SK-N-SH (cell line): ENCODE data around the gene AJM1. TPM values are rescaled to one million over a fixed set of nuclear protein-coding genes. Genes with fewer than 3 reads are reported as not detected.

Experiments
- CTCF ChIA-PET: fragments of 300-600, 350-600 bp; formaldehyde crosslinking; extraction: SDS; loops from one replicate; lab custom pipeline; 2021; lab: Yijun Ruan, JAX
- POLR2A ChIA-PET: fragments of 350-600 bp; sonication (Branson Sonifier 250); formaldehyde crosslinking; extraction: SDS; loops from one replicate; lab custom pipeline; 2020; ENCODE audit warnings: antibody characterized with exemption, inconsistent platforms; lab: Yijun Ruan, JAX
- DNase-seq: peaks from one replicate; pipeline ENCODE4 v3.0.0; 2012
- H2AFZ ChIP-seq: fragments of 200-600 bp; sonication (generic); 2 replicates; pipeline ENCODE4 v1.8.1; 2016; ENCODE audit warnings: antibody characterized with exemption, mild to moderate bottlenecking, low read depth
- H3F3A ChIP-seq: fragments of 200-600 bp; sonication (generic); replicated peaks from 2 replicates; pipeline ENCODE3; 2016; ENCODE audit warnings: antibody characterized with exemption, mild to moderate bottlenecking; ENCODE audit not compliant: insufficient read depth
- H3K27ac ChIP-seq, 2 experiments: fragments of 200-500 bp in 1 of 2; fragments of 200-600 bp in 1 of 2; sonication (Bioruptor generic) in 1 of 2; sonication (generic), shearing (Covaris generic) in 1 of 2; 2 replicates each; pipeline versions ENCODE4 v1.5.1 to v1.6.1; 2014 to 2016; ENCODE audit warnings: low read depth in 2 of 2, inconsistent platforms in 1 of 2, low read length in 1 of 2, mild to moderate bottlenecking in 1 of 2, mixed read lengths in 1 of 2
- H3K27me3 ChIP-seq: fragments of 200-600 bp; sonication (generic), shearing (Covaris generic); 2 replicates; pipeline ENCODE4 v1.6.1; 2016; ENCODE audit warnings: mixed run types; ENCODE audit not compliant: insufficient read depth
- H3K36me3 ChIP-seq, 2 experiments: fragments of 200-500 bp in 1 of 2; fragments of 200-600 bp in 1 of 2; sonication (Bioruptor generic) in 1 of 2; sonication (generic) in 1 of 2; replicated peaks in 1 of 2; 2 replicates each; pipeline versions ENCODE3 to v1.5.1; 2014 to 2016; ENCODE audit warnings: low read length in 1 of 2, mild to moderate bottlenecking in 1 of 2; ENCODE audit not compliant: insufficient read depth in 2 of 2, control insufficient read depth in 1 of 2
- H3K4me1 ChIP-seq, 2 experiments: fragments of 200-500 bp in 1 of 2; fragments of 200-600 bp in 1 of 2; sonication (Bioruptor generic) in 1 of 2; sonication (generic), shearing (Covaris generic) in 1 of 2; 2 replicates each; pipeline versions ENCODE4 v1.5.1 to v1.6.1; 2014 to 2016; ENCODE audit warnings: low read depth in 1 of 2, low read length in 1 of 2, mixed run types in 1 of 2; ENCODE audit not compliant: insufficient read depth in 2 of 2, control insufficient read depth in 1 of 2
- H3K4me2 ChIP-seq: fragments of 200-600 bp; sonication (generic), shearing (Covaris generic); 2 replicates; pipeline ENCODE4 v1.6.1; 2017; ENCODE audit warnings: mixed run types
- H3K4me3 ChIP-seq, 2 experiments: fragments of 200-500 bp in 1 of 2; fragments of 200-600 bp in 1 of 2; sonication (Bioruptor generic) in 1 of 2; sonication (generic), shearing (Covaris generic) in 1 of 2; 2 replicates each; pipeline versions ENCODE4 v1.5.1 to v1.8.1; 2014 to 2016; ENCODE audit warnings: low read depth in 2 of 2, inconsistent platforms in 1 of 2, low read length in 1 of 2, mild to moderate bottlenecking in 1 of 2, mixed read lengths in 1 of 2, moderate library complexity in 1 of 2
- H3K79me2 ChIP-seq: fragments of 200-600 bp; sonication (generic); 2 replicates; pipeline ENCODE4 v1.8.1; 2017; ENCODE audit warnings: mild to moderate bottlenecking; ENCODE audit not compliant: insufficient read depth
- H3K9ac ChIP-seq: fragments of 200-600 bp; sonication (generic); 2 replicates; pipeline ENCODE4 v1.6.1; 2017; ENCODE audit warnings: mixed run types
- H3K9me2 ChIP-seq: fragments of 200-600 bp; sonication (generic); 2 replicates; pipeline ENCODE4 v1.6.1; 2017; ENCODE audit warnings: mixed run types
- H3K9me3 ChIP-seq: fragments of 200-600 bp; sonication (generic); 2 replicates; pipeline ENCODE4 v1.6.1; 2017; ENCODE audit warnings: mixed run types, mild to moderate bottlenecking, moderate library complexity
- H4K20me1 ChIP-seq: fragments of 200-600 bp; sonication (generic); 2 replicates; pipeline ENCODE4 v1.6.1; 2017; ENCODE audit warnings: mild to moderate bottlenecking, mixed run types; ENCODE audit not compliant: insufficient read depth
- CHD2 ChIP-seq: fragments of 150-350 bp; IDR thresholded peaks from 2 replicates; pipeline ENCODE4 v1.6.1; 2018; ENCODE audit warnings: low read length; ENCODE audit not compliant: partially characterized antibody
- ELF1 ChIP-seq: IDR thresholded peaks from 2 replicates; pipeline ENCODE4 v1.4.0; 2012
- EP300 ChIP-seq, 2 experiments: IDR thresholded peaks; 2 replicates each; pipeline versions ENCODE4 v1.4.0 to v1.6.1; 2012; ENCODE audit warnings: borderline replicate concordance in 1 of 2, low read depth in 1 of 2, low read length in 1 of 2
- EZH2phosphoT487 ChIP-seq: fragments of 200-600 bp; sonication (generic); IDR thresholded peaks from 2 replicates; pipeline ENCODE4 v1.6.1; 2017; ENCODE audit warnings: low read depth, mixed run types, mild to moderate bottlenecking, antibody characterized with exemption, moderate library complexity, borderline replicate concordance
- FOSL2 ChIP-seq: IDR thresholded peaks from 2 replicates; pipeline ENCODE4 v1.4.0; 2012; ENCODE audit warnings: low read depth, mild to moderate bottlenecking, moderate library complexity, borderline replicate concordance
- FOXJ3 ChIP-seq: sonication (generic); formaldehyde crosslinking; IDR thresholded peaks from 2 replicates; pipeline ENCODE4 v1.5.1; 2020; ENCODE audit warnings: mild to moderate bottlenecking, missing genetic modification reagents
- GATA2 ChIP-seq: sonication (generic); formaldehyde crosslinking; IDR thresholded peaks from 2 replicates; pipeline ENCODE4 v1.5.0; 2020; ENCODE audit warnings: mild to moderate bottlenecking, missing genetic modification reagents
- MXI1 ChIP-seq: IDR thresholded peaks from 2 replicates; pipeline ENCODE4 v1.6.1; 2012; ENCODE audit warnings: mild to moderate bottlenecking, low read depth, low read length, improper control_type of control experiment
- NFIC ChIP-seq: IDR thresholded peaks from 2 replicates; pipeline ENCODE4 v1.4.0; 2012; ENCODE audit warnings: borderline replicate concordance
- POLR2AphosphoS5 ChIP-seq: IDR thresholded peaks from 2 replicates; pipeline ENCODE4 v1.6.1; 2012; ENCODE audit warnings: low read depth, low read length
- RAD21 ChIP-seq: IDR thresholded peaks from 2 replicates; pipeline ENCODE4 v1.6.1; 2012; ENCODE audit warnings: mild to moderate bottlenecking, low read length
- RCOR1 ChIP-seq: fragments of 150-350 bp; IDR thresholded peaks from 2 replicates; pipeline ENCODE4 v1.6.1; 2017; ENCODE audit warnings: antibody characterized with exemption, low read length
- TEAD4 ChIP-seq: IDR thresholded peaks from 2 replicates; pipeline ENCODE4 v1.4.0; 2012; ENCODE audit warnings: mild to moderate bottlenecking, borderline replicate concordance; ENCODE audit not compliant: insufficient read depth
- YY1 ChIP-seq: IDR thresholded peaks from 2 replicates; pipeline ENCODE4 v1.4.0; 2012; ENCODE audit warnings: low read depth, mild to moderate bottlenecking
- WGBS: methylation state at CpG from one replicate; pipeline ENCODE4 v1.1.6; 2017; ENCODE audit warnings: low lambda C conversion rate; 5-methylcytosine and 5-hydroxymethylcytosine counted together
- polyA plus RNA-seq, 3 experiments: library from polyadenylated mRNA; depleted of rRNA; stranded (reverse); fragments of >200 nt; gene quantifications; 2 replicates each; pipeline ENCODE4 v1.2.3, GENCODE V29; 2012
- TF ChIP-seq, protein P1 (sequence below): fragments of 150-350 bp; IDR thresholded peaks from 2 replicates; pipeline ENCODE4 v1.6.1; 2017; ENCODE audit warnings: antibody characterized with exemption, low read length, low read depth, borderline replicate concordance
- TF ChIP-seq, protein P2 (sequence below): fragments of 150-350 bp; IDR thresholded peaks from 2 replicates; pipeline ENCODE4 v1.6.1; 2016; ENCODE audit warnings: mild to moderate bottlenecking, low read depth, low read length
- TF ChIP-seq, protein P3 (sequence below): IDR thresholded peaks from 2 replicates; pipeline ENCODE4 v1.6.1; 2012; ENCODE audit warnings: mild to moderate bottlenecking, low read depth, low read length, moderate library complexity
- TF ChIP-seq, protein P4 (sequence below): IDR thresholded peaks from 2 replicates; pipeline ENCODE4 v1.4.0; 2012; ENCODE audit warnings: low read depth, borderline replicate concordance

Gene AJM1
- polyA plus RNA-seq, 1 of the 3 experiments (the other 2 are of a cell fraction): 2.4 TPM

DNA sequence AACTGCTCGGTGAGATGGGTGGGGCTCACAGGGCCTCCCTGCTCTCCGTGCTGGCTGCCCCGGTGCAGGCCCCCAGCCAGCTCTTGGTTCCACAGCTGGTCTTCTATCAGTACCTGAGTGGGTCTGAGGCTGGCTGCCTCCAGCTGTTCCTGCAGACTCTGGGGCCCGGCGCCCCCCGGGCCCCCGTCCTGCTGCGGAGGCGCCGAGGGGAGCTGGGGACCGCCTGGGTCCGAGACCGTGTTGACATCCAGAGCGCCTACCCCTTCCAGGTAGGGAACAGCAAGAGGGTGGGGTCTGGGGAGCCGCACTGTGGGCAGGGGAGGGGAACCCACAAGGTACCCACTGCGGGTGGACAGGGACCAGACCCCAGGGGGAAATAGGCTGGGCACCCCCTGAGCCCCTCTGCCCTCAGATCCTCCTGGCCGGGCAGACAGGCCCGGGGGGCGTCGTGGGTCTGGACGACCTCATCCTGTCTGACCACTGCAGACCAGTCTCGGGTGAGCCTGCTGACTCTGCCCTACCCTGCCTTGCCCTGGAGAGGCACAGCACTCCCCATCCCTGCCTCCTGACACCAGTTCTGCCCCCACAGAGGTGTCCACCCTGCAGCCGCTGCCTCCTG is 12.7 kb downstream of the AJM1 start:
- Histone ChIP-seq H3F3A (no peaks in the 10 kb centered on the region), H4K20me1 (no peaks in the 10 kb centered on the region; the same call in 1 of the 2 replicates), H3K27me3 (no peaks in the 10 kb centered on the region), H3K36me3 (peaks cover 0 to 11% of the 10 kb centered on the region in 2 experiments), H3K27ac (no peak overlapping the region), H3K4me2 (no peak overlapping the region), H3K9me3 (no peaks in the 10 kb centered on the region), H3K4me3 (no peak overlapping the region), H3K9ac (no peak overlapping the region), H3K9me2 (no peaks in the 10 kb centered on the region), H3K4me1 (peaks cover 4 to 23% of the 10 kb centered on the region in 2 experiments; a peak in 3 of 4 replicates), H2AFZ (no peak overlapping the region), H3K79me2 (peaks cover 12% of the 10 kb centered on the region; the same call in 1 of the 2 replicates)
- POLR2A ChIA-PET: no interaction called here
- 94% methylated on average over 11 of the region's 23 CpGs for WGBS
- no peak for DNase-seq
- CTCF ChIA-PET: interaction anchor here (2.2 kb wide), 1 partner anchor 12 kb away, joined by 9 read pairs; the partner anchor contains the start of gene AJM1
- TF ChIP-seq FOSL2: no peak
- no peak for TF ChIP-seq POLR2AphosphoS5
- TF ChIP-seq, protein P1, sequence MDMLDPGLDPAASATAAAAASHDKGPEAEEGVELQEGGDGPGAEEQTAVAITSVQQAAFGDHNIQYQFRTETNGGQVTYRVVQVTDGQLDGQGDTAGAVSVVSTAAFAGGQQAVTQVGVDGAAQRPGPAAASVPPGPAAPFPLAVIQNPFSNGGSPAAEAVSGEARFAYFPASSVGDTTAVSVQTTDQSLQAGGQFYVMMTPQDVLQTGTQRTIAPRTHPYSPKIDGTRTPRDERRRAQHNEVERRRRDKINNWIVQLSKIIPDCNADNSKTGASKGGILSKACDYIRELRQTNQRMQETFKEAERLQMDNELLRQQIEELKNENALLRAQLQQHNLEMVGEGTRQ: no peak
- no peak for TF ChIP-seq ELF1
- TF ChIP-seq RAD21: no peak
- TF ChIP-seq RCOR1: no peak
- no peak for TF ChIP-seq CHD2
- no peak for TF ChIP-seq NFIC
- TF ChIP-seq TEAD4: no peak
- TF ChIP-seq FOXJ3 (CRISPR knock-in tag): no peak
- TF ChIP-seq, protein P2, sequence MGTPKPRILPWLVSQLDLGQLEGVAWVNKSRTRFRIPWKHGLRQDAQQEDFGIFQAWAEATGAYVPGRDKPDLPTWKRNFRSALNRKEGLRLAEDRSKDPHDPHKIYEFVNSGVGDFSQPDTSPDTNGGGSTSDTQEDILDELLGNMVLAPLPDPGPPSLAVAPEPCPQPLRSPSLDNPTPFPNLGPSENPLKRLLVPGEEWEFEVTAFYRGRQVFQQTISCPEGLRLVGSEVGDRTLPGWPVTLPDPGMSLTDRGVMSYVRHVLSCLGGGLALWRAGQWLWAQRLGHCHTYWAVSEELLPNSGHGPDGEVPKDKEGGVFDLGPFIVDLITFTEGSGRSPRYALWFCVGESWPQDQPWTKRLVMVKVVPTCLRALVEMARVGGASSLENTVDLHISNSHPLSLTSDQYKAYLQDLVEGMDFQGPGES: no peak
- TF ChIP-seq GATA2 (CRISPR knock-in tag): no peak
- no peak for TF ChIP-seq YY1
- no peak for TF ChIP-seq EP300 (IDR thresholded peaks at IDR 0.05; ENCODE audit: borderline replicate concordance in 1 of 2, low read depth in 1 of 2, low read length in 1 of 2)

DNA sequence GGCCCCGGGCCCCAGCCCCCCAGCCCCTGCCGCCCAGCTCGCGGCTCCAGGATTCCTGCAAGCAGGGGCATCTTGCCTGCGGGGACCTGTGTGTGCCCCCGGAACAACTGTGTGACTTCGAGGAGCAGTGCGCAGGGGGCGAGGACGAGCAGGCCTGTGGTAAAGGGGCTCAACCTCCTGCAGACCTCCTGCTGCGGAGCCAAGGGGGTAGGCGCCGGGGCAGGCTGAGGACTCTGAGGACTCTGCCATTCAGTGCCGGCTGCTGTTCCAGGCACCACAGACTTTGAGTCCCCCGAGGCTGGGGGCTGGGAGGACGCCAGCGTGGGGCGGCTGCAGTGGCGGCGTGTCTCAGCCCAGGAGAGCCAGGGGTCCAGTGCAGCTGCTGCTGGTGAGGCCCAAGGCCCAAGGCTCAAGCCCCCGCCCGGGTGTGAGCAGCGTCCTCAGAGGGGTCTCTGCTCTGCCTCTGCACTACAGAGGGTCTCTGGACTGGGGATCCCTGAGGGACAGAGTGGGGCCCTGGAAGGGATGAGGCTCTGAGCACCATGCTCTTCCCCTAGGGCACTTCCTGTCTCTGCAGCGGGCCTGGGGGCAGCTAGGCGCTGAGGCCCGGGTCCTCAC is 13.3 kb downstream of the AJM1 start:
- ChIA-PET CTCF (interaction anchor here (1.4 to 2.2 kb wide), 2 partner anchors 13 kb away, joined by 4 to 9 read pairs; partner anchors contain the start of gene AJM1), POLR2A (no interaction called here)
- Histone ChIP-seq H4K20me1 (no peaks in the 10 kb centered on the region), H3K4me3 (no peak overlapping the region), H3K4me2 (no peak overlapping the region), H3K36me3 (peaks cover 0 to 12% of the 10 kb centered on the region in 2 experiments), H3K9ac (no peak overlapping the region), H3K79me2 (0 out of 2 replicates have a peak, but pooled peaks cover 6% of the 10 kb centered on the region), H3K27me3 (no peaks in the 10 kb centered on the region), H3K27ac (no peak overlapping the region), H3K9me2 (no peaks in the 10 kb centered on the region), H3F3A (no peaks in the 10 kb centered on the region), H3K4me1 (peaks cover 3 to 16% of the 10 kb centered on the region in 2 experiments; a peak in 3 of 4 replicates), H3K9me3 (no peaks in the 10 kb centered on the region), H2AFZ (no peak overlapping the region)
- DNase-seq: no peak
- WGBS: 93% methylated on average over 3 of the region's 26 CpGs
- TF ChIP-seq RCOR1 (no peak), EZH2phosphoT487 (no peak), MXI1 (no peak)
- TF ChIP-seq, protein P3, sequence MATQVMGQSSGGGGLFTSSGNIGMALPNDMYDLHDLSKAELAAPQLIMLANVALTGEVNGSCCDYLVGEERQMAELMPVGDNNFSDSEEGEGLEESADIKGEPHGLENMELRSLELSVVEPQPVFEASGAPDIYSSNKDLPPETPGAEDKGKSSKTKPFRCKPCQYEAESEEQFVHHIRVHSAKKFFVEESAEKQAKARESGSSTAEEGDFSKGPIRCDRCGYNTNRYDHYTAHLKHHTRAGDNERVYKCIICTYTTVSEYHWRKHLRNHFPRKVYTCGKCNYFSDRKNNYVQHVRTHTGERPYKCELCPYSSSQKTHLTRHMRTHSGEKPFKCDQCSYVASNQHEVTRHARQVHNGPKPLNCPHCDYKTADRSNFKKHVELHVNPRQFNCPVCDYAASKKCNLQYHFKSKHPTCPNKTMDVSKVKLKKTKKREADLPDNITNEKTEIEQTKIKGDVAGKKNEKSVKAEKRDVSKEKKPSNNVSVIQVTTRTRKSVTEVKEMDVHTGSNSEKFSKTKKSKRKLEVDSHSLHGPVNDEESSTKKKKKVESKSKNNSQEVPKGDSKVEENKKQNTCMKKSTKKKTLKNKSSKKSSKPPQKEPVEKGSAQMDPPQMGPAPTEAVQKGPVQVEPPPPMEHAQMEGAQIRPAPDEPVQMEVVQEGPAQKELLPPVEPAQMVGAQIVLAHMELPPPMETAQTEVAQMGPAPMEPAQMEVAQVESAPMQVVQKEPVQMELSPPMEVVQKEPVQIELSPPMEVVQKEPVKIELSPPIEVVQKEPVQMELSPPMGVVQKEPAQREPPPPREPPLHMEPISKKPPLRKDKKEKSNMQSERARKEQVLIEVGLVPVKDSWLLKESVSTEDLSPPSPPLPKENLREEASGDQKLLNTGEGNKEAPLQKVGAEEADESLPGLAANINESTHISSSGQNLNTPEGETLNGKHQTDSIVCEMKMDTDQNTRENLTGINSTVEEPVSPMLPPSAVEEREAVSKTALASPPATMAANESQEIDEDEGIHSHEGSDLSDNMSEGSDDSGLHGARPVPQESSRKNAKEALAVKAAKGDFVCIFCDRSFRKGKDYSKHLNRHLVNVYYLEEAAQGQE: no peak
- TF ChIP-seq, protein P4, sequence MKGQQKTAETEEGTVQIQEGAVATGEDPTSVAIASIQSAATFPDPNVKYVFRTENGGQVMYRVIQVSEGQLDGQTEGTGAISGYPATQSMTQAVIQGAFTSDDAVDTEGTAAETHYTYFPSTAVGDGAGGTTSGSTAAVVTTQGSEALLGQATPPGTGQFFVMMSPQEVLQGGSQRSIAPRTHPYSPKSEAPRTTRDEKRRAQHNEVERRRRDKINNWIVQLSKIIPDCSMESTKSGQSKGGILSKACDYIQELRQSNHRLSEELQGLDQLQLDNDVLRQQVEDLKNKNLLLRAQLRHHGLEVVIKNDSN: no peak
- TF ChIP-seq, protein P1: no peak
